ENCODE measurements around the gene GNL2.
"Not testable (repeated sequence)": the region's sequence is repeated elsewhere in the genome, so short reads cannot be mapped to it uniquely, and the experiment has no call there.

The GNL2 gene

DNA sequence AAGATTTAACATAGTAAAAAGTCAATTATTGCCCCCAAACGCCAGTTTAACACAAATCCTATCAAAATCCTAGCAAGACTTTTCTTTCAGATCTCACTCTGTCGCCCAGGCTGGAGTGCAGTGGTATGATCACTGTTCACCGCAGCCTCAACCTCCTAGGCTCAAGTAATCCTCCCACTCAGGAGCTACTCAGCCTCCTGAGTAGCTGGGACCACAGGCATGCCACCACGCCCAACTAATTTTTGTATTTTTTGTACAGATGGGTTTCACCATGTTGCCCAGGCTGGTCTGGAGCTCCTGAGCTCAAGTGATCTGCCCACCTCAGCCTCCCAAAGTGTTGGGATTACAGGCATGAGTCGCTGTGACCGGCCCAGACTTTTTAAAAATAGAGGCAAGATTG lies 46.4 kb downstream of the GNL2 start:
- DNase-seq (ENCODE audit: low read depth): no peak

DNA sequence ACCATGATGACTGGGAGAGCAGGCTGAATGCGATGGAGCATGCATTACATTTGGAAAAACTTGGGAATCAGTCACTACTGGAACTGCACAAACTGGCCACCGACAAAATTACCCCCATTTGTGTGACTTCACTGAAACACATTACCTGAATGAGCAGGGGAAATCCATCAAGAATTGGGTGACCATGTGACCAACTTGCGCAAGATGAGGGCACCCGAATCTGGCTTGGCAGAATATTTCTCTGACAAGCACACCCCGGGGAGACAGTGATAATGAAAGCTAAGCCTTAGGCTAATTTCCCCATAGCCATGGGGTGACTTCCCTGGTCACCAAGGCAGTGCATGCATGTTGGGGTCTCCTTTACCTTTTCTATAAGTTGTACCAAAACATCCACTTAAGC lies 50.7 kb downstream of the GNL2 start:
- TF ChIP-seq, protein P1, sequence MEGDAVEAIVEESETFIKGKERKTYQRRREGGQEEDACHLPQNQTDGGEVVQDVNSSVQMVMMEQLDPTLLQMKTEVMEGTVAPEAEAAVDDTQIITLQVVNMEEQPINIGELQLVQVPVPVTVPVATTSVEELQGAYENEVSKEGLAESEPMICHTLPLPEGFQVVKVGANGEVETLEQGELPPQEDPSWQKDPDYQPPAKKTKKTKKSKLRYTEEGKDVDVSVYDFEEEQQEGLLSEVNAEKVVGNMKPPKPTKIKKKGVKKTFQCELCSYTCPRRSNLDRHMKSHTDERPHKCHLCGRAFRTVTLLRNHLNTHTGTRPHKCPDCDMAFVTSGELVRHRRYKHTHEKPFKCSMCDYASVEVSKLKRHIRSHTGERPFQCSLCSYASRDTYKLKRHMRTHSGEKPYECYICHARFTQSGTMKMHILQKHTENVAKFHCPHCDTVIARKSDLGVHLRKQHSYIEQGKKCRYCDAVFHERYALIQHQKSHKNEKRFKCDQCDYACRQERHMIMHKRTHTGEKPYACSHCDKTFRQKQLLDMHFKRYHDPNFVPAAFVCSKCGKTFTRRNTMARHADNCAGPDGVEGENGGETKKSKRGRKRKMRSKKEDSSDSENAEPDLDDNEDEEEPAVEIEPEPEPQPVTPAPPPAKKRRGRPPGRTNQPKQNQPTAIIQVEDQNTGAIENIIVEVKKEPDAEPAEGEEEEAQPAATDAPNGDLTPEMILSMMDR (IDR thresholded peaks at IDR 0.05; ENCODE audit: low read length, missing control alignments): no peak
- no peak overlapping the region for H3K4me3 ChIP-seq (replicated peaks; ENCODE audit: low read depth, low read length)
- DNase-seq (ENCODE audit: low read depth): no peak

More for the DNA sequence above, 46.4 kb downstream of the GNL2 start:
- no peak overlapping the region for H3K4me3 ChIP-seq (replicated peaks; ENCODE audit: low read depth, low read length)
- TF ChIP-seq, protein P1 (IDR thresholded peaks at IDR 0.05; ENCODE audit: low read length, missing control alignments): no peak

DNA sequence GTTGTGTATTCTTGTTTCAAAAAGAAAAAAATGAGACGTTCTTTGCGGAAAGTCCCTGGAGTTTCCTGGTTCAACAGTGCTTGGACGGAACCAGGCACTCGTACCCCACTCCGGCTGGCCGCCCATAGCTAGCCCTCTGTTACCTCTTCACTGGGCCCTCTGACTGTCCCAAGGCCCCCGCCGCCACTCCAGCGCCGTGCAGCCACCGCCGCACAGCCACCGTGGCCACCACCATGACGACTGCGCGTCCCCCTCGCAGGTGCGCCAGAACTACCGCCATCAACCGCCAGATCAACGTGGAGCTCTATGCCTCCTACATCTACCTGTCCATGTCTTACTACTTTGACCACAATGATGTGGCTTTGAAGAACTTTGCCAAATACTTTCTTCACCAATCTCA lies 51.2 kb downstream of the GNL2 start:
- TF ChIP-seq, protein P1 (IDR thresholded peaks at IDR 0.05; ENCODE audit: low read length, missing control alignments): no peak
- H3K4me3 ChIP-seq (replicated peaks; ENCODE audit: low read depth, low read length): no peak overlapping the region
- DNase-seq (ENCODE audit: low read depth): no peak

DNA sequence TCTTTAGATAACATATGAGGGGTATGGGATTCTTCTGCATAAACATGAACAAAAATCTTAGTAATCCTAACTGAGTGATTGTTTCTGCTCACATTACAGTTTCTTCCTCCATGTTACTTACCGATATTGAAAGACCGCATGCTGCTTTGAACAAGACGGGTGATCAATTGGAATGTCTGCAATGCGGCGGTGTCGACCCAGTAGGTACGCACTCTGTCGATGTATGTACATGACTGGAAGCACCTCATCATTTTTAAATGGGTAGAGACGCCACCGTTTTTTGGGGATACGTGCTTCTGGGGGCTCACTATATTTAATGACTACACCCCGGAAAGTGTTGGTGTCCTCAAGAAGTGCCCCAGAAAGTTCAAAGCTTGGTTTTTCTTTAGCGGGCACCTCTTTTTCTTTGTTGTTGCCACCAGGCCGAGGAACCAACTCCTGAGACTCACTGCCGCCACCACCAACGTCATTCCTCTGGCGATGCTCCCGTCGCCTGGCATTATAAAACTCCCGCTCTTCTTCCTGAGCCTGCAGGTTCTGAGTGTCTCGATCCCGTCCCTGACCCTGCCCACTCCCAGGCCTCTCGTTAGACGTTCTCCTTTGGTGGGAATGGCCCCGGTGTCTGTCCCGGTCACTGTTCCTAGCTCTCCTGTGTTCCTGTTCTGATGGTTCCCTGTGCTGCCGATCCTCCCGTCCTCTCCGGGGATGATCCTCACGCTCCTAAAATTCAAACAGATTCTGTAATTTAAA lies 55.5 kb downstream of the GNL2 start:
- TF ChIP-seq, protein P1 (IDR thresholded peaks at IDR 0.05; ENCODE audit: low read length, missing control alignments): no peak
- DNase-seq (ENCODE audit: low read depth): no peak
- no peak overlapping the region for H3K4me3 ChIP-seq (replicated peaks; ENCODE audit: low read depth, low read length)

DNA sequence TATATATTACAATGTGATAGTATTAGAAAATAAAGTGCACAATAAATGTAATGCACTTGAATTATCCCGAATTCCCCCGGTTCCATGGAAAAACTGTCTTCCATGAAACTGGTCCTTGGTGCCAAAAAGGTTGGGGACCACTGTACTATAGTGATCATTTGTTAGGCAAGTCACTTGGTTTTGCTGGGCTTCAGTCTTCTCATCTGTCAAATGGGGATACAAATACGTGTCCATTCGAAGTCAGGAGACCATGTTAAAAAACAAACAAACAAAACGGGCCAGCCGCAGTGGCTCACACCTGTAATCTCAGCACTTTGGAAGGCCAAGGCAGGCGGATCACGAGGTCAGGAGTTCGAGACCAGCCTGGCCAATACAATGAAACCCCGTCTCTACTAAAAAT lies 56.6 kb downstream of the GNL2 start:
- H3K4me3 ChIP-seq (replicated peaks; ENCODE audit: low read depth, low read length); DNase-seq (ENCODE audit: low read depth): not testable (repeated sequence)

DNA sequence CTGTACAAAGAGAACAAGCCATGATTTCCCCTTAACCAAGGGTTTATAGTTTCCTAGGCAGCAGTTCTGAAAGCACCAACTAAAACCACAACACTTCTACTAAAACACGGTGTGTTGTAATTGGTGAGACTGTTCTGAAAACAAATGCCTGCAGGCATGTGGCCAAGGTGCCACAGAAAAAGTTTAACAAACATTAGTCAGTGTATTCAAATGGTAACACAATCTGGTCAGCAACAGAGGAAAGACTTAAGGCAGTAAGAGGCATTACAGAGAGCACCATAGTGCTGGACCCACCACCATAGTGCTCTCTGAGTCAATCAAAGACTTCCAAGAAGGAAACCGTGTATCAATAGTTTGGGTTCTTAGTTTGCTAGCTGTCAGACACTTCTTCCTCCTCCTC lies 58.4 kb downstream of the GNL2 start:
- DNase-seq (ENCODE audit: low read depth): peak; percentile 58

DNA sequence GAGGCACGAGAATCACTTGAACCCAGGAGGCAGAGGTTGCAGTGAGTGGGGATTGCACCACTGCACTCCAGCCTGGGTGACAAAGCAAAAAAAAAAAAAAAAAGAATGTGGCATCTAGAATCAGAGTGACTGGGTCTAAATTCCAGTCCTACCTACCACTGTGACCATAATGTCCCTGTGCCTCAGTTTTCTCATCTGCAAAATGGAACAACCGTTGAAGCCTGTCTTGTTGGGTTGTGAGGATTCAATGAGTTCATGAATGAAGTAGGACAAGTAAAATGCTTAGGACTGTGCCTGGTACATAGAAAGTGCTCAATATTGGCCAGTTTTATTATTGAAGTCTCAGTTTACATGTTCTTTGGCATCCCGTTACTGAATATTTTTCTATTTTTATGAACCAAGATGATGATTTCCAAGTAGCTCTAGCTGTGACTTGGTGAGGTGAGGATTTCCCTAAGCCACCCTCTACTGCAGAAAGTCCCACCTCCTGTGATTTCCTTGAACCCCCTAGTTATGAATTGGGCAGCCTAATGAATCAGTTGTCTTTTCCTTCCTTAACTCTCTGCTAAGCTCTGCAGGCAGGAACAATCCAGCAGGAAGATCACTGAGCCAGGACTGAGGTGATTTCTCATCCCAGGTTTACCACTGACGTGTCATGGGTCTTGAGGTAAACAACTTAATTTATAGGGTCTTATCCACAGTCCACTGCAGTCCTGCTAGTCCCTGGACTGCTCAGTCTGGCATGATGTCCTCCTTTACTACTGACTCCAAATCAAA lies 62.2 kb downstream of the GNL2 start:
- TF ChIP-seq, protein P1 (IDR thresholded peaks at IDR 0.05; ENCODE audit: low read length, missing control alignments): no peak
- DNase-seq (ENCODE audit: low read depth): no peak

More for the DNA sequence above, 58.4 kb downstream of the GNL2 start:
- TF ChIP-seq, protein P1 (IDR thresholded peaks at IDR 0.05; ENCODE audit: low read length, missing control alignments): no peak
- no peak overlapping the region for H3K4me3 ChIP-seq (replicated peaks; ENCODE audit: low read depth, low read length)

DNA sequence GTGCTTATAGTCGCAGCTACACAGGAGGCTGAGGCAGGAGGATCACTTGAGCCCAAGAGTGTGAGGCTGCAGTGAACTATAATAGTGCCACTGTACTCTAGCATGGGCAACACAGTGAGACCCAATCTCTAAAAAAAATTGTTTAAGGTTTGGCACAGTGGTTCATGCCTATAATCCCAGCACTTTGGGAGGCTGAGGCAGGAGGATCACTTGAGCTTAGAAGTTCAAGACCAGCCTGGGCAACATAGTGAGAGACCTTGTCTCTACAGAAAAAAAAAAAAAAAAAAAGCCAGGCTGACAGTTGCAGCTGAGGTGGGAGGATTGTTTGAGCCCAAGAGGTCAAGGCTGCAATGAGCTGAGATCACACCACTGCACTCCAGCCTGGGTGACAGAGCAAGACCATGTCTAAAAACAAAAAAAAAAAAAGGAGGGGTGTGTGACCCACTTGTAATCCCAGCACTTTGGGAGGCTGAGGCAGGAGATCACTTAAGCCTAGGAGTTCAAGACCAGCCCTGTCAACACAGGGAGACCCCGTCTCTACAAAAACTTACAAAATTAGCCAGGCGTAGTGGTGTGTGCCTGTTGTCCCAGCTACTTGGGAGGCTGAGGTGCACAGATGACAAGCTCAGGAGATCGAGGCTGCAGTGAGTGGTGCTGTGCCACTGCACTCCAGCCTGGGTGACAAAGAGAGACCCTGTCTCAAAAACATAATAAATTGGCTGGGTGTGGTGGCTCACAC lies 63.1 kb downstream of the GNL2 start:
- DNase-seq (ENCODE audit: low read depth); H3K4me3 ChIP-seq (replicated peaks; ENCODE audit: low read depth, low read length): not testable (repeated sequence)

More for the DNA sequence above, 62.2 kb downstream of the GNL2 start:
- H3K4me3 ChIP-seq (replicated peaks; ENCODE audit: low read depth, low read length): no peak overlapping the region

DNA sequence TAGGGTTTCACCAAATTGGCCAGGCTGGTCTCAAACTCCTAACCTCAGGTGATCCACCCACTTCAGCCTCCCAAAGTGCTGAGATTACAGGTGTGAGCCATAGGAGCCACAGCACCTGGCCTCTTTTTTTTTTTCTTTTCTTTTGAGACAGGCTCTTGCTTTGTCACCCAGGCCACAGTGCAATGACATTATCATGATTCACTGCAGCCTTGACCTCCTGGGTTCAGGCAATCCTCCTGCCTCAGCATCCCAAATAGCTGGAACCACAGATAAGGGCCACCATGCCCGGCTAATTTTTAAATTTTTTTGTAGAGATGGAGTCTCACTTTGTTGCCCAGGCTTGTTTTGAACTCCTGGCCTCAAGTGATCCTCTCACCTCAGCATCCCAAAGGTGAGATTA lies 65.8 kb downstream of the GNL2 start:
- not testable (repeated sequence) for H3K4me3 ChIP-seq (replicated peaks; ENCODE audit: low read depth, low read length); DNase-seq (ENCODE audit: low read depth)
